Esophagus squamous epithelium (tissue), 5 donors: ENCODE data around the gene SH3GL3. TPM values are rescaled to one million over a fixed set of nuclear protein-coding genes. Genes with fewer than 3 reads are reported as not detected.

ENCODE experiments used
- DNase-seq: peaks from one replicate; lab custom pipeline; 2025; lab: John Stamatoyannopoulos, UW
- H3K27ac ChIP-seq, 4 donors: fragments of 200-600 bp; sonication (generic); one replicate each; pipeline ENCODE4 v1.5.1; 2016 to 2019; ENCODE audit warnings: mild to moderate bottlenecking in 1 of 4
- H3K27me3 ChIP-seq, 4 donors: fragments of 200-600 bp; sonication (generic); 1 replicate in 3 of 4; 2 replicates in 1 of 4; pipeline versions ENCODE4 v1.5.1 to v1.6.0; 2017 to 2021; ENCODE audit warnings: antibody characterized with exemption in 1 of 4
- H3K36me3 ChIP-seq, 3 donors: fragments of 200-600 bp; sonication (generic); one replicate each; pipeline ENCODE4 v1.5.1; 2016 to 2019
- H3K4me1 ChIP-seq, 3 donors: fragments of 200-600 bp; sonication (generic); one replicate each; pipeline ENCODE4 v1.5.1; 2017 to 2019
- H3K4me3 ChIP-seq, 4 donors: fragments of 200-600 bp; sonication (generic); 1 replicate in 3 of 4; 2 replicates in 1 of 4; pipeline ENCODE4 v1.5.1; 2016 to 2019; ENCODE audit warnings: mild to moderate bottlenecking in 2 of 4, moderate library complexity in 1 of 4
- H3K9me3 ChIP-seq, 3 donors: fragments of 200-600 bp; sonication (generic); one replicate each; pipeline ENCODE4 v1.5.1; 2016 to 2019
- CTCF ChIP-seq, 6 experiments: fragments of 450-650 bp in 4 of 6; fragments of 200-600 bp in 2 of 6; sonication (generic) in 2 of 6; IDR thresholded peaks; one replicate each; pipeline ENCODE4 v1.5.1; 2016 to 2019; ENCODE audit warnings: antibody characterized with exemption in 6 of 6, mild to moderate bottlenecking in 4 of 6, moderate library complexity in 4 of 6
- POLR2A ChIP-seq, 4 donors: fragments of 450-650 bp; IDR thresholded peaks; one replicate each; pipeline ENCODE4 v1.6.1; 2017; ENCODE audit warnings: antibody characterized with exemption in 4 of 4, mild to moderate bottlenecking in 4 of 4, moderate library complexity in 3 of 4
- WGBS, 2 donors: methylation state at CpG; one replicate each; pipeline ENCODE4 v1.1.5; 2018; 5-methylcytosine and 5-hydroxymethylcytosine counted together
- intact Hi-C: fragments of 100-400 bp; cut with DNase I; formaldehyde crosslinking; loops from one replicate; pipeline ENCODE4 v1.15.0; 2022
- total RNA-seq, 4 donors: library from RNA; depleted of rRNA; stranded (reverse); fragments of >200 nt; gene quantifications; one replicate each; pipeline ENCODE4 v1.1.0, GENCODE V29; 2016
- donor health status: DM: yes; HTN: yes; CAD: no.

Gene SH3GL3
- total RNA-seq, 4 donors from 2014 or later = 0.57 to 5.7 (median 2.1) TPM

GRCh38 chr15:83598031-83598430, 150.9 kb downstream of the SH3GL3 start:
- Histone ChIP-seq H3K9me3 (no peaks in the 10 kb centered on the region), H3K27ac (no peak overlapping the region), H3K27me3 (no peaks in the 10 kb centered on the region), H3K4me1 (no peaks in the 10 kb centered on the region), H3K36me3 (no peaks in the 10 kb centered on the region), H3K4me3 (no peak overlapping the region)
- no peak for TF ChIP-seq POLR2A (IDR thresholded peaks at IDR 0.05)
- no peak for TF ChIP-seq CTCF (IDR thresholded peaks at IDR 0.05)
- 74 to 92% methylated on average over 2 of the region's 2 CpGs for WGBS, 2 donors
- no peak for DNase-seq
- intact Hi-C loops = no loop called here

DNA sequence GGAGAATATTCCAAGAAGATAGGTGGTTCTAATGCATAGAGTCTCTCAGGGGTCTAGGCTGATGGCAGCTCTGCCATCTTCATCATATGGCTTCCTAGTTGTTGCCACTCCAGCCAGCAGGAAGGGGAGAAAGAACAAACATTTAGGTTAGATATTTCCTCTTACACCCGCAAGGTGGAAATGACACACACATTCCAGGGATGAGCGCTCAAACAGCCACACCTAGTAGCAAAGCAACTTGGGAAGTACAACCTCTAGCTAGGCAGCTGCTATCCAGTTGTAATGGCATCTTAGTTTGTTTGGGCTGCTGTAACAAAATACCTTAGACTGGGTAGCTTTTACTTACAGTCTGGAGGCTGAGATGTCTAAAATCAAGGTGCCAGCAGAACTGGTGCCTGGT, 154.9 kb downstream of the SH3GL3 start:
- WGBS, 2 donors = 38 to 82% methylated on average over 2 of the region's 2 CpGs
- Histone ChIP-seq H3K27ac (no peak overlapping the region), H3K27me3 (no peaks in the 10 kb centered on the region), H3K4me1 (no peaks in the 10 kb centered on the region), H3K9me3 (no peaks in the 10 kb centered on the region), H3K36me3 (no peaks in the 10 kb centered on the region), H3K4me3 (no peak overlapping the region)
- no peak for DNase-seq
- TF ChIP-seq POLR2A (IDR thresholded peaks at IDR 0.05) (no peak), CTCF (IDR thresholded peaks at IDR 0.05) (no peak)
- intact Hi-C loops = no loop called here

DNA sequence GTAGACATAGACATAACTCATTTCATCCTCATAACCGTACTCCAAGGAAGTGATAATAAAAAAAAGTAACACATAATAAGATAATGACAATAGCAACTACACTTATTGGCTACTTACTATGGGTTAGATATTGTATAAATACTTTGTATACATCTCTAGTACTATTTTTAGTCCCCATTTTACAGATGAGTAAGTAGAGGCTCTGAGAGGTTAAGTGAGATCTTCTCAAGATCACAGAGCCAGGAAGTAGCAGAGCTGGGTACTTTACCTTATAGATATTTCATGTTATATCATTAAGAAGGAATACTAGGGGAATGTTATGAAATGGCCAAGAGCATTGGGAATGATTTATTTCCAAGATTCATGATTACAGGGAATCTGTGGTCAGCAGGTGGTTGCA, 157.4 kb downstream of the SH3GL3 start:
- intact Hi-C loops = no loop called here
- H3K27ac ChIP-seq = peak overlapping the region in 1 of 4 donors; percentile 13
- H3K4me1 ChIP-seq = no peaks in the 10 kb centered on the region
- no peaks in the 10 kb centered on the region for H3K9me3 ChIP-seq
- no peak for TF ChIP-seq CTCF (IDR thresholded peaks at IDR 0.05)
- TF ChIP-seq POLR2A (IDR thresholded peaks at IDR 0.05) = no peak
- no peaks in the 10 kb centered on the region for H3K27me3 ChIP-seq
- no peaks in the 10 kb centered on the region for H3K36me3 ChIP-seq
- H3K4me3 ChIP-seq = no peak overlapping the region
- WGBS, 2 donors = 65 to 84% methylated on average over 1 of the region's 1 CpG
- no peak for DNase-seq

DNA sequence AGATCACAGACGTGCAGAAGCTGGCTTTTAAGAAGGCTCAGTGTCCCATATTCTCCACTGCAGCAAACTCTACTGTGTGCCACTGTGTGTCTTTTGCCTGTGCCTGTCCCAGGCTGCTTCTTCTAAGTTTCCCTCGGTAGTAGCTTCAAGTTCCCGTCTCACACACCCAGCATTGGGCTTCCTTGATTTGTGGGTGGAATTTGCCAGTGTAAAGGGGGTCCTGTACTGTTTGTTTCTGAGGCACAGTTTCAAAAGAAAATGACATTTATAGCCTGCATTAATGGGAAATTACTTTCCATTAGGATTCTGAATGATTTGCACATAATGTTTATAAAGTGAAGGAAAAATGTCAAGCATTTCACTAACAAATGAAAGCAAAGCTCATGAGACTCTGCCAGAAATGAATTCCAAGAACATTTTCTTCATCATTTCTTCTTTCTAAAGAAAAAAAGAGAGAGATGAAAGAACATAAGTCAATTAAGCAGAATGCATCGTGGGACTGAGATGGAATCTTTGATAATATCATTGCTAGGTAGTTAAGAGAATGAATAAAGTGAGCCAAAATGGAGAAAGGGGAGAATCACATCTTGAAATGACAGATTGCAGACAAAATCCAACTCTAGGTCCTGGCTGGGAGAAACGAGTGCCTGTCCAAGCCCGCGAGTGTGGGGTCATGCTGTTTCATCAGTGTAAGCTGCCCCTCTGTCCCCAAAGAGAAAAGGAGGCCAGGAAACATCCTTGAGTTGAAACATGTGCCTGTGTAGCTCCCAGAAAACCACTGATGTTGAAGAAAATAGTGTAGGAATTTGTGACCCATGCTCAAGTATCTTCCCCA, 158.2 kb downstream of the SH3GL3 start:
- H3K9me3 ChIP-seq = no peaks in the 10 kb centered on the region
- H3K27me3 ChIP-seq = no peaks in the 10 kb centered on the region
- no peak for DNase-seq
- 38 to 50% methylated on average over 7 of the region's 7 CpGs for WGBS, 2 donors
- peak overlapping the region in 1 of 4 donors; percentile 13 for H3K27ac ChIP-seq
- intact Hi-C loops = no loop called here
- no peak for TF ChIP-seq POLR2A (IDR thresholded peaks at IDR 0.05)
- no peak for TF ChIP-seq CTCF (IDR thresholded peaks at IDR 0.05)
- H3K4me1 ChIP-seq = no peaks in the 10 kb centered on the region
- no peaks in the 10 kb centered on the region for H3K36me3 ChIP-seq
- H3K4me3 ChIP-seq = no peak overlapping the region

- H3K4me1 ChIP-seq = no peaks in the 10 kb centered on the region
- WGBS, 2 donors = 60 to 81% methylated on average over 2 to 3 of the region's 3 CpGs
- H3K27me3 ChIP-seq = no peaks in the 10 kb centered on the region
- H3K27ac ChIP-seq = no peak overlapping the region
- H3K36me3 ChIP-seq = no peaks in the 10 kb centered on the region
- intact Hi-C loops = no loop called here
- TF ChIP-seq POLR2A (IDR thresholded peaks at IDR 0.05) (no peak), CTCF (IDR thresholded peaks at IDR 0.05) (no peak)
- no peak overlapping the region for H3K4me3 ChIP-seq
- no peaks in the 10 kb centered on the region for H3K9me3 ChIP-seq
- no peak for DNase-seq
Observed at GRCh38 chr15:83610132-83610531, 163.0 kb downstream of the SH3GL3 start.
